Measurements from ENCODE around the gene CEP83. TPM values are rescaled to one million over a fixed set of nuclear protein-coding genes. Genes with fewer than 3 reads are reported as not detected.

Gene CEP83
- total and polyA plus RNA-seq, 2 donors from 2014 or later, result 3.2 to 17.1 TPM

DNA sequence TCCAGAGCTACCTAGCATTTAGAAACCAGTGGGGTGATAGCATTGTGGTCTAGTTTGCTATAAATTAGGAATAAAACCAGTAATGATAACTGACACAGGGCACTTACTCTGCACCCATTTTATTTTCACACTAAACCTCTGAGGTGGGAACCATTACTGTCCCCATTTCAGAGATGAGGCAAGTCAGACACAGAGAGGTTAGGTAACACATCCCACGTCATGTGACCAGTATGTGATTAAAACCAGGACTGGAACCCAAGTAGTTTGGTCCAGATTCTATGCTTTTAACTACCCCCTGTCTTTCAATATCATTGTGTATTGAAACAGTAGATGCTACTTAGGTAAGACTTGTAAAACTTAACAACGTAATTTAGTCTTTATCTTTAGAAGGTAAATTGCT is 201.1 kb downstream of the CEP83 start:
- Histone ChIP-seq H3K4me1 (ENCODE audit: control insufficient read depth in 2 of 3, insufficient read depth in 2 of 3, low read depth in 1 of 3, low read length in 3 of 3) (peaks cover 0 to 9% (median 6%) of the 10 kb centered on the region in 3 donors), H3K27me3 (ENCODE audit: control insufficient read depth, insufficient read depth, low read length) (no peaks in the 10 kb centered on the region), H3K9me3 (ENCODE audit: control insufficient read depth in 2 of 3, insufficient read depth in 1 of 3, low read length in 3 of 3) (no peaks in the 10 kb centered on the region), H3K27ac (ENCODE audit: low read depth in 2 of 2, low read length in 2 of 2) (no peak overlapping the region), H3K9ac (ENCODE audit: low read length in 3 of 3) (no peak overlapping the region), H3K36me3 (ENCODE audit: control insufficient read depth in 2 of 3, insufficient read depth in 3 of 3, low read length in 3 of 3) (no peaks in the 10 kb centered on the region), H3K4me3 (ENCODE audit: low read length in 3 of 3) (no peak overlapping the region)
- FAIRE-seq (no peak), DNase-seq (no peak)
- intact Hi-C loops (cut with DNase I), result no loop called here
- no peak for TF ChIP-seq CTCF (IDR thresholded peaks at IDR 0.05; ENCODE audit: borderline replicate concordance, extremely low read depth, insufficient read depth)

Other genes starting within 250 kb of the CEP83 start
- 14.7 TPM for gene TMCC3, start 190.7 kb upstream of the CEP83 start, total RNA-seq
- gene TMCC3, start 190.7 kb upstream of the CEP83 start, polyA plus RNA-seq (ENCODE audit: insufficient read depth, low read depth, low replicate concordance), result 6.7 TPM

Measured in kidney (tissue), 14 donors.